HepG2 (cell line): ENCODE results near the gene TOPORS. TPM values are rescaled to one million over a fixed set of nuclear protein-coding genes. Genes with fewer than 3 reads are reported as not detected.

Source experiments
- ARNT ChIP-seq: fragments of 450-650 bp; IDR thresholded peaks from 2 replicates; pipeline ENCODE4 v1.6.1; 2017
- BRD4 ChIP-seq: sonication (generic); formaldehyde crosslinking; IDR thresholded peaks from 2 replicates; pipeline ENCODE4 v1.4.0; 2020; ENCODE audit warnings: missing genetic modification reagents
- CAMTA2 ChIP-seq: sonication (generic); formaldehyde crosslinking; IDR thresholded peaks from 2 replicates; pipeline ENCODE4 v1.4.0; 2020; ENCODE audit warnings: mild to moderate bottlenecking, missing genetic modification reagents, borderline replicate concordance
- CHD4 ChIP-seq: fragments of 200-600 bp; sonication (generic); IDR thresholded peaks from 2 replicates; pipeline ENCODE4 v1.7.0; 2017; ENCODE audit warnings: mild to moderate bottlenecking, low read length, borderline replicate concordance
- CSRNP1 ChIP-seq: sonication (generic); formaldehyde crosslinking; IDR thresholded peaks from 2 replicates; pipeline ENCODE4 v1.8.1; 2023; ENCODE audit warnings: mild to moderate bottlenecking, missing genetic modification reagents
- DNMT1 ChIP-seq: sonication (generic); formaldehyde crosslinking; IDR thresholded peaks from 2 replicates; pipeline ENCODE4 v1.5.1; 2020; ENCODE audit warnings: mild to moderate bottlenecking, missing genetic modification reagents
- ELF1 ChIP-seq: sonication (generic); formaldehyde crosslinking; IDR thresholded peaks from 2 replicates; pipeline ENCODE4 v1.4.0; 2020; ENCODE audit warnings: missing genetic modification reagents
- FOSL2 ChIP-seq: sonication (generic); formaldehyde crosslinking; IDR thresholded peaks from 2 replicates; pipeline ENCODE4 v1.4.0; 2020; ENCODE audit warnings: missing genetic modification reagents
- FOXJ3 ChIP-seq: sonication (generic); formaldehyde crosslinking; IDR thresholded peaks from 2 replicates; pipeline ENCODE4 v1.4.0; 2020; ENCODE audit warnings: missing genetic modification reagents, mild to moderate bottlenecking, borderline replicate concordance
- HNRNPH1 ChIP-seq: fragments of 200-400 bp; formaldehyde crosslinking; optimal IDR thresholded peaks from 2 replicates; pipeline ENCODE3; 2017; ENCODE audit warnings: mild to moderate bottlenecking, low read depth, low read length
- NFE2L1 ChIP-seq: sonication (generic); formaldehyde crosslinking; IDR thresholded peaks from 2 replicates; pipeline ENCODE4 v1.4.0; 2020; ENCODE audit warnings: missing genetic modification reagents, mild to moderate bottlenecking, borderline replicate concordance
- SYNCRIP ChIP-seq: fragments of 200-400 bp; formaldehyde crosslinking; IDR thresholded peaks from 2 replicates; pipeline ENCODE4 v1.6.1; 2018; ENCODE audit warnings: mild to moderate bottlenecking, low read depth, low read length; ENCODE audit not compliant: insufficient read depth
- TEAD3 ChIP-seq: optimal IDR thresholded peaks from 2 replicates; pipeline ENCODE3; 2016; ENCODE audit warnings: borderline replicate concordance
- ZBTB2 ChIP-seq: sonication (generic); formaldehyde crosslinking; IDR thresholded peaks from 2 replicates; pipeline ENCODE4 v1.8.0; 2022; ENCODE audit warnings: low read depth, missing genetic modification reagents
- ZKSCAN1 ChIP-seq: fragments of 150-350 bp; IDR thresholded peaks from 2 replicates; pipeline ENCODE4 v1.6.1; 2014; ENCODE audit warnings: low read length
- ZNF577 ChIP-seq: sonication (generic); formaldehyde crosslinking; IDR thresholded peaks from 2 replicates; pipeline ENCODE4 v1.4.0; 2020; ENCODE audit warnings: mild to moderate bottlenecking, low read depth, missing genetic modification reagents, borderline replicate concordance
- ZNF580 ChIP-seq: IDR thresholded peaks from 2 replicates; pipeline ENCODE4 v1.6.1; 2016; ENCODE audit warnings: low read depth, borderline replicate concordance
- ZNF780A ChIP-seq: sonication (generic); formaldehyde crosslinking; IDR thresholded peaks from 2 replicates; pipeline ENCODE4 v1.8.0; 2022; ENCODE audit warnings: mild to moderate bottlenecking, missing genetic modification reagents, moderate library complexity
- polyA plus RNA-seq, 8 experiments: library from polyadenylated mRNA; depleted of rRNA in 3 of 8; stranded (reverse) in 7 of 8; unstranded in 1 of 8; fragments of >200 nt; fragmentation: Illumina TruSeq in 4 of 8; extraction: Trizol in 4 of 8; gene quantifications; 2 replicates each; pipeline versions ENCODE4 v1.2.1 to v1.2.3, GENCODE V29; 2011 to 2016; ENCODE audit warnings: low read depth in 4 of 8, missing spikeins in 1 of 8, mixed read lengths in 1 of 8; ENCODE audit not compliant: insufficient read depth in 1 of 8
- total RNA-seq, 5 experiments: library from RNA; depleted of rRNA; stranded (reverse); fragments of >200 nt; fragmentation: Illumina TruSeq; extraction: Trizol; gene quantifications; 2 replicates each; pipeline ENCODE4 v1.2.3, GENCODE V29; 2016; ENCODE audit warnings: low read depth in 1 of 5
- TF ChIP-seq, protein P1 (sequence below): sonication (generic); formaldehyde crosslinking; IDR thresholded peaks from 2 replicates; pipeline ENCODE4 v1.4.0; 2020; ENCODE audit warnings: mild to moderate bottlenecking, missing genetic modification reagents

TOPORS gene
- total and polyA plus RNA-seq, 2 of the 13 experiments (the other 11 are each of a cell fraction or from before 2014, with no cell fraction given) = 6.8 to 19.6 TPM

- TF ChIP-seq, protein P1, sequence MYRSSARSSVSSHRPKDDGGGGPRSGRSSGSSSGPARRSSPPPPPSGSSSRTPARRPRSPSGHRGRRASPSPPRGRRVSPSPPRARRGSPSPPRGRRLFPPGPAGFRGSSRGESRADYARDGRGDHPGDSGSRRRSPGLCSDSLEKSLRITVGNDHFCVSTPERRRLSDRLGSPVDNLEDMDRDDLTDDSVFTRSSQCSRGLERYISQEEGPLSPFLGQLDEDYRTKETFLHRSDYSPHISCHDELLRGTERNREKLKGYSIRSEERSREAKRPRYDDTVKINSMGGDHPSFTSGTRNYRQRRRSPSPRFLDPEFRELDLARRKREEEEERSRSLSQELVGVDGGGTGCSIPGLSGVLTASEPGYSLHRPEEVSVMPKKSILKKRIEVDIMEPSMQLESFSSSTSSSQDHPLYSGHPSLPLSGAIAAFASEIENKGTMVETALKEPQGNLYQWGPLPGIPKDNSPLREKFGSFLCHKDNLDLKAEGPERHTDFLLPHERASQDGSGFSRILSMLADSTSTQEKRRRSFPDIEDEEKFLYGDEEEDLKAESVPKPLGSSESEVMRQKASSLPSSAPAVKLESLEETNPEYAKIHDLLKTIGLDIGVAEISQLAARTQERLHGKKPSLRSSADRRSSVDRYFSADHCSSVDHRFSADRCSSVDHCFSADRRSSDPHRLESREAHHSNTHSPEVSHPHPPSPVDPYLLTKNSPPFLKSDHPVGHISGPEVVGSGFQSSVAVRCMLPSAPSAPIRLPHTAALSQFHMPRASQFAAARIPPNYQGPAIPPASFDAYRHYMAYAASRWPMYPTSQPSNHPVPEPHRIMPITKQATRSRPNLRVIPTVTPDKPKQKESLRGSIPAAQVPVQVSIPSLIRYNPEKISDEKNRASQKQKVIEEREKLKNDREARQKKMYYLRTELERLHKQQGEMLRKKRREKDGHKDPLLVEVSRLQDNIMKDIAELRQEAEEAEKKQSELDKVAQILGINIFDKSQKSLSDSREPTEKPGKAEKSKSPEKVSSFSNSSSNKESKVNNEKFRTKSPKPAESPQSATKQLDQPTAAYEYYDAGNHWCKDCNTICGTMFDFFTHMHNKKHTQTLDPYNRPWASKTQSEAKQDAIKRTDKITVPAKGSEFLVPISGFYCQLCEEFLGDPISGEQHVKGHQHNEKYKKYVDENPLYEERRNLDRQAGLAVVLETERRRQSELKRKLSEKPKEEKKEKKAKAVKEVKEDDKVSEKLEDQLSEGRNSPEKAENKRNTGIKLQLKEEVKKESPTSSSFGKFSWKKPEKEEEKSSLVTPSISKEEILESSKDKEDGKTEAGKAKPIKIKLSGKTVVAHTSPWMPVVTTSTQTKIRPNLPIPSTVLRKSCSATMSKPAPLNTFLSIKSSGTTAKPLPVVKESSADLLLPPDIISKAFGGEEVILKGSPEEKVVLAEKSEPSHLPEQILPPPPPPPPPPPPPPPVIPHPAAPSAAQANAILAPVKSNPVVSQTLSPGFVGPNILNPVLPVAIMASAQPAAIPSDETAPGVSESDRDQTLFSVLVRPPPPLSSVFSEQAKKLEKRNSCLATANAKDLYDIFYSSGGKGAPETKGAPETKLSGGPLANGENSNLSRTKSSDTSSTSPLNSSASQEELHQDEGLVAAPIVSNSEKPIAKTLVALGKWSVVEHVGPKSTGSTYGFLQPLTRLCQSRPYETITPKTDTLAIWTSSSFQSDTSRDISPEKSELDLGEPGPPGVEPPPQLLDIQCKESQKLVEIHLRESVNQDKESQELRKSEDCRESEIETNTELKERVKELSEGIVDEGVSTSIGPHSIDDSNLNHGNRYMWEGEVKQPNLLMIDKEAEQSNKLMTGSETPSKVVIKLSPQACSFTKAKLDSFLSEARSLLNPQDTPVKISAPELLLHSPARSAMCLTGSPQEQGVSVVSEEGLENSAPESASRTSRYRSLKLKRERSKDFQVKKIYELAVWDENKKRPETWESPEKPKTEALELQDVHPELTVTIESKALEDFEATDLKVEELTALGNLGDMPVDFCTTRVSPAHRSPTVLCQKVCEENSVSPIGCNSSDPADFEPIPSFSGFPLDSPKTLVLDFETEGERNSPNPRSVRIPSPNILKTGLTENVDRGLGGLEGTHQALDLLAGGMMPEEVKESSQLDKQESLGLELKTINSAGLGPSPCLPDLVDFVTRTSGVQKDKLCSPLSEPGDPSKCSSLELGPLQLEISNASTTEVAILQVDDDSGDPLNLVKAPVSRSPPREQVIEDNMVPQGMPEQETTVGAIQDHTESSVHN = no peak
- TF ChIP-seq BRD4 (CRISPR knock-in tag) = no peak; the same call in 1 of the 2 replicates
- peak; percentile 98 for TF ChIP-seq ELF1 (CRISPR knock-in tag)
- TF ChIP-seq ZNF580 = peak; percentile 86; the same call in 1 of the 2 replicates
- TF ChIP-seq TEAD3 (CRISPR knock-in tag) = peak; percentile 40
- no peak for TF ChIP-seq ZBTB2
- TF ChIP-seq CAMTA2 (CRISPR knock-in tag) = peak; percentile 65; the same call in 1 of the 2 replicates
- no peak for TF ChIP-seq CHD4
- no peak for TF ChIP-seq NFE2L1
- TF ChIP-seq ZKSCAN1 = no peak
- TF ChIP-seq HNRNPH1 = no peak
- TF ChIP-seq CSRNP1 (CRISPR knock-in tag) = peak; percentile 90
- TF ChIP-seq ZNF577 (CRISPR knock-in tag) = no peak
- TF ChIP-seq FOSL2 (CRISPR knock-in tag) = peak; percentile 52; the same call in 1 of the 2 replicates
- no peak for TF ChIP-seq DNMT1 (CRISPR knock-in tag)
- TF ChIP-seq ARNT = no peak
- TF ChIP-seq SYNCRIP = no peak
- TF ChIP-seq ZNF780A (CRISPR knock-in tag) = no peak
- no peak for TF ChIP-seq FOXJ3 (CRISPR knock-in tag)
Measured at GRCh38 chr9:32552172-32552872, at the start of gene TOPORS, which contains the start of gene SMIM27 (continued).
